ENCODE data around the gene RPAP3.

RPAP3 gene

DNA sequence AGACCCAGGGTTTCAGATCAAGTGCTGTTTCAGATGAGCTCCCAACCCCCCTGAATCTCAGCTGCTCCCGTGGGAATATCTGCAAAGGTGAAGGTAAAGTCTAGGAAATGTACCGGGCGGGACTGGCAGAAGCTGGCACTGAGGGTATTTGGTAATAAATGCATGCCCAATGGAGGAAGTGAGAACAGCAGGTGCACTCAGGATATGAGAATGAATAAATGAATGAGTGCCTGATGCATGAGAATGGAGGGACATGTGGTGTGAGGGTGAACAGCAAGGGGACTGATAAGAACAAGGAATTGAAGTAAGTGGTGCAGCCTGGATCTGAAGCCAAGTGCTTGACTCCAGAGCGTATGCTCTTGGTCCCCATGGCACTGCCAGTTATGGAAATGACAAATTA, 41.3 kb upstream of the RPAP3 start:
- Histone ChIP-seq H3K9me3 (ENCODE audit: low read length) (no peaks in the 10 kb centered on the region), H3F3A (ENCODE audit: insufficient read depth, low read length) (no peaks in the 10 kb centered on the region; the same call in 1 of the 2 replicates), H3K9me2 (ENCODE audit: low read depth, low read length) (no peaks in the 10 kb centered on the region)

DNA sequence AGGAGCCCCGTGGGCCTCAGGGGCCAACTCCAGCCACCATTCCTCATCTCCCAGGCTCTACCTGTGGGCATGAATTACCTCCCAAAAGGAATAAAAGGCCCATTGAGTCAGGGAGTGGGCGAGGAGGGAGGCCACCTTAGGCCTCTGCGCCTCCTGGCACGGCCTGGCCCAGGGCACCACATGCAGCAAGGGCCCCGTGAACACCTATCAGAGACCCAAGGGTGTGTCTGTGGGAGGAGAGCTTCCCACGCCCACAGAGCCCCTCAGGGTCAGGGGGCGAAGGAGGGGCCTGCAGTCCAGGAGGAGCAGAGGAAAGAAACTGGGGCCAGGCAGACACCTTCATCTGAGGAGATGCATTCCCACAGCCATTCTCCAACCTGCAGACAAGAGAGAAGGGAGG, 40.7 kb upstream of the RPAP3 start:
- H3K4me2 ChIP-seq (ENCODE audit: low read length): no peak overlapping the region
- H3K27me3 ChIP-seq (ENCODE audit: insufficient read depth, low read length): no peaks in the 10 kb centered on the region; the same call in 1 of the 2 replicates
- TF ChIP-seq EZH2 (IDR thresholded peaks at IDR 0.05; ENCODE audit: borderline replicate concordance, low read length): no peak
- TF ChIP-seq, protein P1, sequence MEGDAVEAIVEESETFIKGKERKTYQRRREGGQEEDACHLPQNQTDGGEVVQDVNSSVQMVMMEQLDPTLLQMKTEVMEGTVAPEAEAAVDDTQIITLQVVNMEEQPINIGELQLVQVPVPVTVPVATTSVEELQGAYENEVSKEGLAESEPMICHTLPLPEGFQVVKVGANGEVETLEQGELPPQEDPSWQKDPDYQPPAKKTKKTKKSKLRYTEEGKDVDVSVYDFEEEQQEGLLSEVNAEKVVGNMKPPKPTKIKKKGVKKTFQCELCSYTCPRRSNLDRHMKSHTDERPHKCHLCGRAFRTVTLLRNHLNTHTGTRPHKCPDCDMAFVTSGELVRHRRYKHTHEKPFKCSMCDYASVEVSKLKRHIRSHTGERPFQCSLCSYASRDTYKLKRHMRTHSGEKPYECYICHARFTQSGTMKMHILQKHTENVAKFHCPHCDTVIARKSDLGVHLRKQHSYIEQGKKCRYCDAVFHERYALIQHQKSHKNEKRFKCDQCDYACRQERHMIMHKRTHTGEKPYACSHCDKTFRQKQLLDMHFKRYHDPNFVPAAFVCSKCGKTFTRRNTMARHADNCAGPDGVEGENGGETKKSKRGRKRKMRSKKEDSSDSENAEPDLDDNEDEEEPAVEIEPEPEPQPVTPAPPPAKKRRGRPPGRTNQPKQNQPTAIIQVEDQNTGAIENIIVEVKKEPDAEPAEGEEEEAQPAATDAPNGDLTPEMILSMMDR (IDR thresholded peaks at IDR 0.05; ENCODE audit: low read length): no peak
- no peak overlapping the region for H3K27ac ChIP-seq (ENCODE audit: low read depth, low read length, poor library complexity, severe bottlenecking)
- H3K4me3 ChIP-seq (ENCODE audit: low read depth, low read length, poor library complexity, severe bottlenecking): no peak overlapping the region
- H3K36me3 ChIP-seq (ENCODE audit: insufficient read depth, low read length): no peaks in the 10 kb centered on the region
- H3K9me3 ChIP-seq (ENCODE audit: low read length): no peaks in the 10 kb centered on the region
- H3K9me2 ChIP-seq (ENCODE audit: low read depth, low read length): no peaks in the 10 kb centered on the region
- no peak overlapping the region for H2AFZ ChIP-seq (ENCODE audit: low read length)
- H3K9ac ChIP-seq (ENCODE audit: low read length): no peak overlapping the region
- no peaks in the 10 kb centered on the region for H3K79me2 ChIP-seq (ENCODE audit: insufficient read depth, low read length)
- H3K4me1 ChIP-seq (ENCODE audit: insufficient read depth, low read length, severe bottlenecking): peaks cover 2% of the 10 kb centered on the region
- no peaks in the 10 kb centered on the region for H4K20me1 ChIP-seq (ENCODE audit: insufficient read depth, low read length)
- peaks cover 5% of the 10 kb centered on the region; the same call in 1 of the 2 replicates for H3F3A ChIP-seq (ENCODE audit: insufficient read depth, low read length)

More for the DNA sequence above, 41.3 kb upstream of the RPAP3 start:
- H3K4me2 ChIP-seq (ENCODE audit: low read length): no peak overlapping the region
- no peak overlapping the region for H3K27ac ChIP-seq (ENCODE audit: low read depth, low read length, poor library complexity, severe bottlenecking)
- H3K4me1 ChIP-seq (ENCODE audit: insufficient read depth, low read length, severe bottlenecking): no peaks in the 10 kb centered on the region
- H3K36me3 ChIP-seq (ENCODE audit: insufficient read depth, low read length): no peaks in the 10 kb centered on the region
- TF ChIP-seq, protein P1 (IDR thresholded peaks at IDR 0.05; ENCODE audit: low read length): no peak
- no peak for TF ChIP-seq EZH2 (IDR thresholded peaks at IDR 0.05; ENCODE audit: borderline replicate concordance, low read length)
- H2AFZ ChIP-seq (ENCODE audit: low read length): no peak overlapping the region
- H3K79me2 ChIP-seq (ENCODE audit: insufficient read depth, low read length): no peaks in the 10 kb centered on the region
- H3K9ac ChIP-seq (ENCODE audit: low read length): no peak overlapping the region
- H4K20me1 ChIP-seq (ENCODE audit: insufficient read depth, low read length): no peaks in the 10 kb centered on the region
- no peaks in the 10 kb centered on the region; the same call in 1 of the 2 replicates for H3K27me3 ChIP-seq (ENCODE audit: insufficient read depth, low read length)
- H3K4me3 ChIP-seq (ENCODE audit: low read depth, low read length, poor library complexity, severe bottlenecking): no peak overlapping the region

GRCh38 chr12:47746073-47746472, 40.2 kb upstream of the RPAP3 start:
- H3K4me3 ChIP-seq (ENCODE audit: low read depth, low read length, poor library complexity, severe bottlenecking): no peak overlapping the region
- H3F3A ChIP-seq (ENCODE audit: insufficient read depth, low read length): peaks cover 5% of the 10 kb centered on the region; the same call in 1 of the 2 replicates
- H3K27me3 ChIP-seq (ENCODE audit: insufficient read depth, low read length): no peaks in the 10 kb centered on the region; the same call in 1 of the 2 replicates
- H3K4me2 ChIP-seq (ENCODE audit: low read length): no peak overlapping the region
- no peaks in the 10 kb centered on the region for H3K9me3 ChIP-seq (ENCODE audit: low read length)
- H3K79me2 ChIP-seq (ENCODE audit: insufficient read depth, low read length): no peaks in the 10 kb centered on the region
- H3K9ac ChIP-seq (ENCODE audit: low read length): no peak overlapping the region
- H3K4me1 ChIP-seq (ENCODE audit: insufficient read depth, low read length, severe bottlenecking): peaks cover 7% of the 10 kb centered on the region
- no peaks in the 10 kb centered on the region for H4K20me1 ChIP-seq (ENCODE audit: insufficient read depth, low read length)
- H3K9me2 ChIP-seq (ENCODE audit: low read depth, low read length): no peaks in the 10 kb centered on the region
- TF ChIP-seq, protein P1 (IDR thresholded peaks at IDR 0.05; ENCODE audit: low read length): no peak
- TF ChIP-seq EZH2 (IDR thresholded peaks at IDR 0.05; ENCODE audit: borderline replicate concordance, low read length): no peak
- no peak overlapping the region for H3K27ac ChIP-seq (ENCODE audit: low read depth, low read length, poor library complexity, severe bottlenecking)
- no peak overlapping the region for H2AFZ ChIP-seq (ENCODE audit: low read length)
- no peaks in the 10 kb centered on the region for H3K36me3 ChIP-seq (ENCODE audit: insufficient read depth, low read length)
